Stomach (tissue), 9 donors: ENCODE measurements around the gene NDUFA8. TPM values are rescaled to one million over a fixed set of nuclear protein-coding genes. Genes with fewer than 3 reads are reported as not detected.
A peak's percentile ranks its signal among the peaks of the same experiment; 100 is the strongest.

Experiments
- DNase-seq, 2 donors: peaks; one replicate each; pipeline versions ENCODE4 v3.0.0 to v3.0.0-alpha.2; 2013 to 2019
- H3K27ac ChIP-seq, 5 donors: fragments of 200-600 bp in 4 of 5; sonication (generic) in 4 of 5; one replicate each; pipeline ENCODE4 v1.5.1; 2013 to 2019; ENCODE audit warnings: mild to moderate bottlenecking in 1 of 5, moderate library complexity in 1 of 5
- H3K27me3 ChIP-seq, 3 donors: fragments of 200-600 bp; sonication (generic); one replicate each; pipeline ENCODE4 v1.5.1; 2017 to 2019; ENCODE audit warnings: mixed run types in 1 of 3
- H3K36me3 ChIP-seq, 4 donors: fragments of 200-600 bp; sonication (generic); 1 replicate in 3 of 4; 2 replicates in 1 of 4; pipeline ENCODE4 v1.5.1; 2016 to 2019
- H3K4me1 ChIP-seq, 4 donors: fragments of 200-600 bp; sonication (generic); one replicate each; pipeline ENCODE4 v1.5.1; 2016 to 2019
- H3K4me3 ChIP-seq, 4 donors: fragments of 200-600 bp; sonication (generic) in 3 of 4; one replicate each; pipeline ENCODE4 v1.5.1; 2016 to 2019; ENCODE audit warnings: mild to moderate bottlenecking in 1 of 4
- H3K9me3 ChIP-seq, 4 donors: fragments of 200-600 bp; sonication (generic); one replicate each; pipeline ENCODE4 v1.5.1; 2016 to 2019
- CTCF ChIP-seq, 7 experiments: fragments of 450-650 bp in 4 of 7; fragments of 200-600 bp in 3 of 7; sonication (generic) in 3 of 7; IDR thresholded peaks; one replicate each; pipeline ENCODE4 v1.5.1; 2016 to 2019; ENCODE audit warnings: antibody characterized with exemption in 7 of 7, control low read depth in 2 of 7, mild to moderate bottlenecking in 1 of 7
- EP300 ChIP-seq: sonication (generic); formaldehyde crosslinking; IDR thresholded peaks from one replicate; pipeline ENCODE4 v1.6.1; 2017; ENCODE audit warnings: antibody characterized with exemption
- POLR2A ChIP-seq, 4 donors: fragments of 450-650 bp; IDR thresholded peaks; one replicate each; pipeline ENCODE4 v1.6.1; 2016; ENCODE audit warnings: antibody characterized with exemption in 4 of 4, control low read depth in 2 of 4, mild to moderate bottlenecking in 1 of 4, moderate library complexity in 1 of 4
- POLR2AphosphoS5 ChIP-seq, 3 donors: sonication (generic); formaldehyde crosslinking; IDR thresholded peaks; one replicate each; pipeline ENCODE4 v1.6.1; 2016; ENCODE audit warnings: antibody characterized with exemption in 3 of 3
- WGBS, 5 donors: extraction: QIAGEN DNeasy Blood & Tissue Kit in 3 of 5; methylation state at CpG; one replicate each; pipeline versions ENCODE4 v1.1.5 to v1.1.7; 2013 to 2018; 5-methylcytosine and 5-hydroxymethylcytosine counted together
- intact Hi-C: fragments of 100-400 bp; cut with DNase I; formaldehyde crosslinking; loops from one replicate; pipeline ENCODE4 v1.15.1; 2023; ENCODE audit warnings: low total_unique reads
- polyA plus RNA-seq, 3 donors: library from polyadenylated mRNA; stranded (reverse); fragments of 200-250 nt; gene quantifications; one replicate each; pipeline ENCODE4 v1.2.3, GENCODE V29; 2013
- total RNA-seq, 5 donors: library from RNA; depleted of rRNA; stranded (reverse); fragments of >200 nt; gene quantifications; one replicate each; pipeline versions ENCODE4 v1.1.0 to v1.2.3, GENCODE V29; 2014 to 2016
- donor health status: healthy with polysubstance abuse.
- donor health status: Bipolar disorder and iron deficiency.
- donor health status: healthy.

NDUFA8 gene
- total and polyA plus RNA-seq, 8 donors = 10.5 to 130 (median 53.3) TPM

DNA sequence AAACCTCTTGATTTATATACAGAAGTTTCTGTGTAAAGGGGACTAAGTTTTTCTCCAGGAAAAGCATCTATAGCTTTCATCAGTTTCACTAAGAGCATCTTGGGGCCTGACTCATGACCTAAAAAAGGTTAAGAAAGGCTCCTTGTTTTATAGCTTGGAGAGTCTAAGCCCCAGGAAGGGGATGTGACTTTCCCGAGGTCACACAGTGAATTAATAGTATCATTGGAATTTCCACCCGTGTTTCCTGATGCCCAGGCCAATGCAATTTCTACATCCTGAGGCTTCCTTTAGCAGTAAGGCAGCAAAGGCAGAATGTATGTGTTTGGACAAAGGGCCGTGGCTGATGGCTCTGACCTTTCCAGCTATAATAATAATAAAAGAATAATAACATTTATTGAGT lies 8.8 kb upstream of the NDUFA8 start:
- no peak overlapping the region for H3K27ac ChIP-seq
- H3K36me3 ChIP-seq = no peaks in the 10 kb centered on the region
- intact Hi-C loops = no loop called here
- no peaks in the 10 kb centered on the region for H3K9me3 ChIP-seq
- no peak for DNase-seq
- peaks cover 0 to 9% (median 0%) of the 10 kb centered on the region in 3 donors for H3K27me3 ChIP-seq
- no peaks in the 10 kb centered on the region for H3K4me1 ChIP-seq
- TF ChIP-seq POLR2A (IDR thresholded peaks at IDR 0.05) = no peak
- TF ChIP-seq CTCF (IDR thresholded peaks at IDR 0.05) = no peak
- TF ChIP-seq POLR2AphosphoS5 (IDR thresholded peaks at IDR 0.05) = no peak
- no peak for TF ChIP-seq EP300
- WGBS, 5 donors = 46 to 76% (median 66%) methylated on average over 3 of the region's 3 CpGs
- no peak overlapping the region for H3K4me3 ChIP-seq

DNA sequence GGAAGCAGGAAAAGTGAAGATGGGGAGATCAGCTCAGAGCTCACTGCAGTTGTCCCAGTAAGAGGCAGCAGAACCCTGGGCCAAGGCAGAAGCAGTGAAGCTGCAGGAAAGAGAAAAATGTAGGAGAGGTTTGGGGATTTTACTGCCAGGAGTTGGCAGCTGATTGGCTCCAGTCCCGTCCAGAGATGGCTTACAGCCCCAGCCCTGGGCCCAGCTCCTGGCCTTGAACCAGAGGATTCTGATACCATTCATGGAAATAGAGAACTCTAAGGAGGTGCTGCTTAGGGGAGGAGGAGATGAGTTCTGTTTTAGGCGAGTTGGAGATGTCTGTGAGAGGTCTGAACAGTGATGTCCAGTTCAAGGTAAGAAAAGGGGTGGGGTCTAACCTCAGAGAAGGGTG lies 4.7 kb upstream of the NDUFA8 start:
- Histone ChIP-seq H3K27ac (no peak overlapping the region), H3K36me3 (no peaks in the 10 kb centered on the region), H3K9me3 (peaks cover 0 to 8% (median 2%) of the 10 kb centered on the region in 4 donors), H3K4me1 (peaks cover 0 to 7% (median 5%) of the 10 kb centered on the region in 4 donors), H3K4me3 (no peak overlapping the region), H3K27me3 (no peaks in the 10 kb centered on the region)
- TF ChIP-seq EP300 (no peak), POLR2AphosphoS5 (IDR thresholded peaks at IDR 0.05) (no peak), CTCF (IDR thresholded peaks at IDR 0.05) (no peak), POLR2A (IDR thresholded peaks at IDR 0.05) (no peak)
- 24 to 37% (median 30%) methylated on average over 2 of the region's 2 CpGs for WGBS, 5 donors
- peak in 1 of 2 donors; percentile 43 for DNase-seq
- intact Hi-C loops = no loop called here

DNA sequence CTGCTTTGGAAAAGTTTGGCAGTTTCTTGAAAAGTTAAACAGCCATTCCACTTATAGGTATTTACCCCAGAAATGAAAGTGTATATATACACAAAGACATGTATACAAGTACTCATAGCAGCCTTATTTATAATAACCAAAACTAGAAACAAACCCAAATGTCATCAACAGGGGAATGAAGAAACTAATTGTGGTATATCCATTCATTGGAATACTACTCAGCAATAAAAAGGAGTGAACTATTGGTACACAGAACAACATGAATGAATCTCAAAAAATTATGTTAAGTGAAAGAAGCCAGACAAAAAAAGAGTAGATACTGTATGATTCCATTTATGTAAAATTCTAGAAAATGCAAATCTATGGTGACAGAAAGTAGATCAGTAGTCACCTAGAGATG lies 2.8 kb upstream of the NDUFA8 start:
- no peak overlapping the region for H3K27ac ChIP-seq
- peaks cover 12 to 24% (median 19%) of the 10 kb centered on the region in 4 donors for H3K4me1 ChIP-seq

DNA sequence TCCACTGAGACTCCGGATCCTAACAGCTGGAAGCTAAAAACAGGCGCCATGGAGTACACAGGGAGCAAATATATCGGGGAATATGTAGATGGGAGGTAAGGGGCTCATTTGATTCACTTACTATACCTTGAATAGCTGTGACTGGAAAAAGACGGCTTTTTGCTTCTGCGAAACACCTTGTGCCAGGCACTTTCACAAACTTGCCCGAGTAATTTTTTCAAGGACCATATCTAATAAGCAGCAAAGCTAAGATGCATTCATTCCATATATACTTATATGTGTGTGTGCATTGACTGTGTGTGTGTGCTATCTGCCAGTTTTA lies 307 bp upstream of the NDUFA8 start:
- DNase-seq = no peak
- Histone ChIP-seq H3K4me3 (peak overlapping the region; percentile 83 to 96 (median 95)), H3K4me1 (peaks cover 17 to 47% (median 31%) of the 10 kb centered on the region in 4 donors), H3K36me3 (no peaks in the 10 kb centered on the region), H3K9me3 (peaks cover 0 to 8% (median 2%) of the 10 kb centered on the region in 4 donors), H3K27me3 (no peaks in the 10 kb centered on the region), H3K27ac (peak overlapping the region in 4 of 5 donors; percentile 87 to 95 (median 94))
- TF ChIP-seq POLR2AphosphoS5 (IDR thresholded peaks at IDR 0.05) (no peak), POLR2A (IDR thresholded peaks at IDR 0.05) (no peak)
- intact Hi-C loops = no loop called here
- WGBS, 5 donors = 16 to 27% (median 24%) methylated on average over 6 of the region's 6 CpGs

More for the DNA sequence above, 2.8 kb upstream of the NDUFA8 start:
- no peak for DNase-seq
- Histone ChIP-seq H3K4me3 (no peak overlapping the region), H3K36me3 (no peaks in the 10 kb centered on the region), H3K9me3 (peaks cover 0 to 8% (median 2%) of the 10 kb centered on the region in 4 donors), H3K27me3 (no peaks in the 10 kb centered on the region)
- intact Hi-C loops = no loop called here
- no peak for TF ChIP-seq CTCF (IDR thresholded peaks at IDR 0.05)
- no peak for TF ChIP-seq EP300
- TF ChIP-seq POLR2A (IDR thresholded peaks at IDR 0.05) = no peak
- TF ChIP-seq POLR2AphosphoS5 (IDR thresholded peaks at IDR 0.05) = no peak

DNA sequence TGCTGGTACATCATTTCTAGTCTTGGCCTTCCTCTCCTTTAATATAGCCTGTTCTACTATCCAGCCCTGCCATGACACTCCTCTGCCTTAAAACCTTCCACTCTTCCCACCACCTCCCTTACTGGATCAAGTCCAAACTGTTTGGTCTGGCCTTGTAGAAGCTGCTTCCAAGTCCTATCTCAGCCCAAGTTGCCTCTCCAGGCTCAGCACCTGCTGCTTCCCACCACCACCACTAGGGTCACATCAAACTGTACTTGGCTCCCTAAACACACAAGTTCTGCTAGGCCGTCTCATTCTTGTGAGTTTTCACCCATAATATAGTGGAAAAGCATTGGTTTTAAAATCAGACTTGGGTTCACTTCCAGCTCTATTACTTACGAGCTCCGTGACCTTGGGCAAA lies 1.4 kb downstream of the NDUFA8 start:
- TF ChIP-seq POLR2AphosphoS5 (IDR thresholded peaks at IDR 0.05) (no peak), POLR2A (IDR thresholded peaks at IDR 0.05) (no peak), CTCF (IDR thresholded peaks at IDR 0.05) (peak in 3 of 7 experiments; percentile 15 to 32 (median 21)), EP300 (no peak)
- no peaks in the 10 kb centered on the region for H3K36me3 ChIP-seq
- H3K27me3 ChIP-seq = no peaks in the 10 kb centered on the region
- peaks cover 17 to 60% (median 31%) of the 10 kb centered on the region in 4 donors for H3K4me1 ChIP-seq
- H3K4me3 ChIP-seq = peak overlapping the region in 2 of 4 donors; percentile 8
- peak in 1 of 2 donors; percentile 63 for DNase-seq
- peaks cover 0 to 8% (median 2%) of the 10 kb centered on the region in 4 donors for H3K9me3 ChIP-seq
- 67 to 81% (median 77%) methylated on average over 3 of the region's 3 CpGs for WGBS, 5 donors
- intact Hi-C loops = no loop called here
- H3K27ac ChIP-seq = no peak overlapping the region
